Hematopoietic multipotent progenitor cell treated with erythropoietin and hydrocortisone succinate and interleukin-3 and kit ligand, for 15 days (in vitro differentiated cells): ENCODE measurements around the gene TRAF2.

Experiments used
- DNase-seq: peaks from one replicate; pipeline ENCODE4 v3.0.0-alpha.2; 2015; ENCODE audit warnings: low spot score

TRAF2 gene

GRCh38 chr9:136847088-136847825, 39.1 kb upstream of the TRAF2 start:
- peak; percentile 25 for DNase-seq

- DNase-seq, result peak; percentile 58
These were observed 38.4 kb upstream of the TRAF2 start for GRCh38 chr9:136847826-136848392.

GRCh38 chr9:136848393-136849037, 37.8 kb upstream of the TRAF2 start:
- peak; percentile 44 for DNase-seq

- peak; percentile 98 for DNase-seq
These were observed 37.0 kb upstream of the TRAF2 start, which contains the start of gene PHPT1 for GRCh38 chr9:136849038-136849959. Gene PHPT1, plus strand, starts transcription at chr9:136849409. Its CDS starts 22 bp downstream, at chr9:136849431.

GRCh38 chr9:136849960-136850865, 36.1 kb upstream of the TRAF2 start:
- no peak for DNase-seq

- DNase-seq, result no peak
These were observed 35.2 kb upstream of the TRAF2 start for GRCh38 chr9:136850866-136851775.

GRCh38 chr9:136851941-136852663, 34.2 kb upstream of the TRAF2 start, which contains the start of gene MAMDC4:
Gene MAMDC4, plus strand, starts transcription at chr9:136852346. Its CDS starts 71 bp downstream, at chr9:136852417.
- DNase-seq, result no peak

GRCh38 chr9:136852664-136853595, 33.4 kb upstream of the TRAF2 start:
- DNase-seq, result no peak

GRCh38 chr9:136853596-136854112, 32.7 kb upstream of the TRAF2 start:
- no peak for DNase-seq

GRCh38 chr9:136854113-136854841, 32.0 kb upstream of the TRAF2 start:
- DNase-seq, result no peak

GRCh38 chr9:136854842-136855460, 31.4 kb upstream of the TRAF2 start:
- DNase-seq, result no peak

GRCh38 chr9:136855461-136856078, 30.7 kb upstream of the TRAF2 start:
- no peak for DNase-seq

GRCh38 chr9:136856079-136856476, 30.2 kb upstream of the TRAF2 start:
- DNase-seq, result no peak

- DNase-seq, result no peak
These were observed 29.7 kb upstream of the TRAF2 start for GRCh38 chr9:136856541-136857141.

- no peak for DNase-seq
These were observed 29.1 kb upstream of the TRAF2 start for GRCh38 chr9:136857166-136857565.
